ENCODE data around the gene STON2.

The STON2 gene

GRCh38 chr14:81332725-81333124, 67.4 kb downstream of the STON2 start:
- no peaks in the 10 kb centered on the region for H3K4me1 Mint-ChIP-seq
- no peaks in the 10 kb centered on the region for H3K36me3 Mint-ChIP-seq (ENCODE audit: insufficient read depth)
- DNase-seq (ENCODE audit: low spot score in 2 of 2) (no peak), ATAC-seq (replicated peaks; ENCODE audit: extremely low read depth, poor library complexity, severe bottlenecking) (no peak)
- H3K4me3 Mint-ChIP-seq: no peak overlapping the region
- H3K9me3 Mint-ChIP-seq: no peaks in the 10 kb centered on the region
- no peak overlapping the region for H3K27ac Mint-ChIP-seq (ENCODE audit: low read depth)
- H3K27me3 Mint-ChIP-seq: peaks cover 24% of the 10 kb centered on the region

- Mint-ChIP-seq H3K36me3 (ENCODE audit: insufficient read depth) (no peaks in the 10 kb centered on the region), H3K27me3 (peaks cover 15% of the 10 kb centered on the region), H3K4me3 (no peak overlapping the region), H3K9me3 (no peaks in the 10 kb centered on the region), H3K4me1 (no peaks in the 10 kb centered on the region), H3K27ac (ENCODE audit: low read depth) (no peak overlapping the region)
- DNase-seq (ENCODE audit: low spot score in 2 of 2): no peak
- ATAC-seq (replicated peaks; ENCODE audit: extremely low read depth, poor library complexity, severe bottlenecking): no peak
Measured at GRCh38 chr14:81331229-81332021, 68.7 kb downstream of the STON2 start.

- no peaks in the 10 kb centered on the region for H3K4me1 Mint-ChIP-seq
- no peak overlapping the region for H3K27ac Mint-ChIP-seq (ENCODE audit: low read depth)
- ATAC-seq (replicated peaks; ENCODE audit: extremely low read depth, poor library complexity, severe bottlenecking) (no peak), DNase-seq (ENCODE audit: low spot score in 2 of 2) (no peak)
- H3K9me3 Mint-ChIP-seq: no peaks in the 10 kb centered on the region
- H3K36me3 Mint-ChIP-seq (ENCODE audit: insufficient read depth): no peaks in the 10 kb centered on the region
- no peak overlapping the region for H3K4me3 Mint-ChIP-seq
- peaks cover 15% of the 10 kb centered on the region for H3K27me3 Mint-ChIP-seq
Measured at GRCh38 chr14:81330619-81331122, 69.5 kb downstream of the STON2 start.

GRCh38 chr14:81329640-81330381, 70.3 kb downstream of the STON2 start:
- H3K27ac Mint-ChIP-seq (ENCODE audit: low read depth): no peak overlapping the region
- ATAC-seq (replicated peaks; ENCODE audit: extremely low read depth, poor library complexity, severe bottlenecking) (no peak), DNase-seq (ENCODE audit: low spot score in 2 of 2) (no peak)
- no peak overlapping the region for H3K4me3 Mint-ChIP-seq
- no peaks in the 10 kb centered on the region for H3K4me1 Mint-ChIP-seq
- H3K27me3 Mint-ChIP-seq: peaks cover 15% of the 10 kb centered on the region
- H3K9me3 Mint-ChIP-seq: no peaks in the 10 kb centered on the region
- no peaks in the 10 kb centered on the region for H3K36me3 Mint-ChIP-seq (ENCODE audit: insufficient read depth)

GRCh38 chr14:81326451-81326850, 73.7 kb downstream of the STON2 start:
- no peaks in the 10 kb centered on the region for H3K9me3 Mint-ChIP-seq
- H3K27me3 Mint-ChIP-seq: peaks cover 22% of the 10 kb centered on the region
- ATAC-seq (replicated peaks; ENCODE audit: extremely low read depth, poor library complexity, severe bottlenecking): no peak
- H3K4me3 Mint-ChIP-seq: no peak overlapping the region
- DNase-seq (ENCODE audit: low spot score in 2 of 2): no peak
- no peaks in the 10 kb centered on the region for H3K4me1 Mint-ChIP-seq
- H3K27ac Mint-ChIP-seq (ENCODE audit: low read depth): no peak overlapping the region
- peaks cover 2% of the 10 kb centered on the region for H3K36me3 Mint-ChIP-seq (ENCODE audit: insufficient read depth)

GRCh38 chr14:81324011-81324410, 76.1 kb downstream of the STON2 start:
- no peak for DNase-seq (ENCODE audit: low spot score in 2 of 2)
- ATAC-seq (replicated peaks; ENCODE audit: extremely low read depth, poor library complexity, severe bottlenecking): no peak
- no peak overlapping the region for H3K27ac Mint-ChIP-seq (ENCODE audit: low read depth)
- H3K4me1 Mint-ChIP-seq: no peaks in the 10 kb centered on the region
- no peaks in the 10 kb centered on the region for H3K9me3 Mint-ChIP-seq
- H3K27me3 Mint-ChIP-seq: peaks cover 22% of the 10 kb centered on the region
- no peak overlapping the region for H3K4me3 Mint-ChIP-seq
- H3K36me3 Mint-ChIP-seq (ENCODE audit: insufficient read depth): peaks cover 2% of the 10 kb centered on the region

GRCh38 chr14:81323093-81323492, 77.0 kb downstream of the STON2 start:
- H3K4me1 Mint-ChIP-seq: no peaks in the 10 kb centered on the region
- peaks cover 22% of the 10 kb centered on the region for H3K27me3 Mint-ChIP-seq
- peaks cover 2% of the 10 kb centered on the region for H3K36me3 Mint-ChIP-seq (ENCODE audit: insufficient read depth)
- H3K9me3 Mint-ChIP-seq: no peaks in the 10 kb centered on the region
- no peak overlapping the region for H3K27ac Mint-ChIP-seq (ENCODE audit: low read depth)
- no peak overlapping the region for H3K4me3 Mint-ChIP-seq
- DNase-seq (ENCODE audit: low spot score in 2 of 2) (no peak), ATAC-seq (replicated peaks; ENCODE audit: extremely low read depth, poor library complexity, severe bottlenecking) (no peak)

- Mint-ChIP-seq H3K27ac (ENCODE audit: low read depth) (no peak overlapping the region), H3K9me3 (no peaks in the 10 kb centered on the region), H3K4me3 (no peak overlapping the region), H3K27me3 (peaks cover 8% of the 10 kb centered on the region), H3K36me3 (ENCODE audit: insufficient read depth) (peaks cover 4% of the 10 kb centered on the region), H3K4me1 (no peaks in the 10 kb centered on the region)
- DNase-seq (ENCODE audit: low spot score in 2 of 2) (no peak), ATAC-seq (replicated peaks; ENCODE audit: extremely low read depth, poor library complexity, severe bottlenecking) (no peak)
Measured at GRCh38 chr14:81319946-81320345, 80.2 kb downstream of the STON2 start.

GRCh38 chr14:81319314-81319713, 80.8 kb downstream of the STON2 start:
- H3K27me3 Mint-ChIP-seq: peaks cover 2% of the 10 kb centered on the region
- no peaks in the 10 kb centered on the region for H3K4me1 Mint-ChIP-seq
- DNase-seq (ENCODE audit: low spot score in 2 of 2): no peak
- H3K27ac Mint-ChIP-seq (ENCODE audit: low read depth): no peak overlapping the region
- ATAC-seq (replicated peaks; ENCODE audit: extremely low read depth, poor library complexity, severe bottlenecking): no peak
- H3K9me3 Mint-ChIP-seq: no peaks in the 10 kb centered on the region
- peaks cover 4% of the 10 kb centered on the region for H3K36me3 Mint-ChIP-seq (ENCODE audit: insufficient read depth)
- H3K4me3 Mint-ChIP-seq: no peak overlapping the region

- Mint-ChIP-seq H3K4me3 (no peak overlapping the region), H3K4me1 (no peaks in the 10 kb centered on the region), H3K27ac (ENCODE audit: low read depth) (no peak overlapping the region), H3K36me3 (ENCODE audit: insufficient read depth) (peaks cover 3% of the 10 kb centered on the region), H3K9me3 (no peaks in the 10 kb centered on the region), H3K27me3 (peaks cover 32% of the 10 kb centered on the region)
- DNase-seq (ENCODE audit: low spot score in 2 of 2) (no peak), ATAC-seq (replicated peaks; ENCODE audit: extremely low read depth, poor library complexity, severe bottlenecking) (no peak)
Measured at GRCh38 chr14:81315341-81315740, 84.8 kb downstream of the STON2 start.

GRCh38 chr14:81314443-81315175, 85.5 kb downstream of the STON2 start:
- DNase-seq (ENCODE audit: low spot score in 2 of 2): no peak
- no peaks in the 10 kb centered on the region for H3K9me3 Mint-ChIP-seq
- H3K27ac Mint-ChIP-seq (ENCODE audit: low read depth): no peak overlapping the region
- ATAC-seq (replicated peaks; ENCODE audit: extremely low read depth, poor library complexity, severe bottlenecking): no peak
- peaks cover 3% of the 10 kb centered on the region for H3K36me3 Mint-ChIP-seq (ENCODE audit: insufficient read depth)
- peaks cover 34% of the 10 kb centered on the region for H3K27me3 Mint-ChIP-seq
- H3K4me1 Mint-ChIP-seq: no peaks in the 10 kb centered on the region
- H3K4me3 Mint-ChIP-seq: no peak overlapping the region

GRCh38 chr14:81313775-81314429, 86.2 kb downstream of the STON2 start:
- H3K27ac Mint-ChIP-seq (ENCODE audit: low read depth): no peak overlapping the region
- DNase-seq (ENCODE audit: low spot score in 2 of 2): no peak
- H3K36me3 Mint-ChIP-seq (ENCODE audit: insufficient read depth): peaks cover 3% of the 10 kb centered on the region
- no peak overlapping the region for H3K4me3 Mint-ChIP-seq
- H3K9me3 Mint-ChIP-seq: no peaks in the 10 kb centered on the region
- no peak for ATAC-seq (replicated peaks; ENCODE audit: extremely low read depth, poor library complexity, severe bottlenecking)
- H3K4me1 Mint-ChIP-seq: no peaks in the 10 kb centered on the region
- peaks cover 34% of the 10 kb centered on the region for H3K27me3 Mint-ChIP-seq

All from central memory CD8-positive, alpha-beta T cell (primary cell).